Astrocyte (in vitro differentiated cells and primary cell): ENCODE results near the gene NPL.

Source experiments
- CTCF ChIP-seq: IDR thresholded peaks from 2 replicates; pipeline ENCODE4 v1.5.1; 2011; ENCODE audit warnings: low read depth, mild to moderate bottlenecking, inconsistent platforms, low read length, moderate library complexity; ENCODE audit not compliant: insufficient read depth
- EZH2 ChIP-seq: IDR thresholded peaks from 2 replicates; pipeline ENCODE4 v1.6.1; 2012; ENCODE audit warnings: mild to moderate bottlenecking, low read length, inconsistent platforms; ENCODE audit not compliant: insufficient read depth

GRCh38 chr1:182766050-182766449 is 23.5 kb upstream of the NPL start:
- TF ChIP-seq CTCF (no peak), EZH2 (no peak)
